Neural progenitor cell (in vitro differentiated cells): ENCODE measurements around the gene TCEANC2. TPM values are rescaled to one million over a fixed set of nuclear protein-coding genes. Genes with fewer than 3 reads are reported as not detected.

Source experiments
- DNase-seq: peaks from one replicate; pipeline ENCODE4 v3.0.0-alpha.2; 2016; ENCODE audit warnings: low spot score
- H2AFZ ChIP-seq: fragments of 200-600 bp; sonication (generic); replicated peaks from 2 replicates; pipeline ENCODE4 v1.6.1; 2016; ENCODE audit warnings: antibody characterized with exemption
- H3F3A ChIP-seq: fragments of 200-600 bp; sonication (generic); 2 replicates; pipeline ENCODE4 v1.6.1; 2016; ENCODE audit warnings: antibody characterized with exemption, low read depth
- H3K27ac ChIP-seq: fragments of 200-600 bp; sonication (generic); 2 replicates; pipeline ENCODE4 v1.5.1; 2016; ENCODE audit warnings: mild to moderate bottlenecking
- H3K27me3 ChIP-seq: fragments of 200-600 bp; sonication (generic); 2 replicates; pipeline ENCODE4 v1.6.1; 2016; ENCODE audit warnings: mild to moderate bottlenecking, moderate library complexity
- H3K36me3 ChIP-seq: fragments of 200-600 bp; sonication (generic); 2 replicates; pipeline ENCODE4 v1.5.1; 2016
- H3K4me1 ChIP-seq: fragments of 200-600 bp; sonication (generic); 2 replicates; pipeline ENCODE4 v1.6.1; 2016; ENCODE audit warnings: mixed run types
- H3K4me2 ChIP-seq: fragments of 200-600 bp; sonication (generic); 2 replicates; pipeline ENCODE4 v1.6.1; 2016
- H3K4me3 ChIP-seq: fragments of 200-600 bp; sonication (generic); 2 replicates; pipeline ENCODE4 v1.5.1; 2016
- H3K79me2 ChIP-seq: fragments of 200-600 bp; sonication (generic); 2 replicates; pipeline ENCODE4 v1.6.1; 2016; ENCODE audit warnings: low read depth
- H3K9ac ChIP-seq: fragments of 200-600 bp; sonication (generic); 2 replicates; pipeline ENCODE4 v1.6.1; 2016
- H3K9me3 ChIP-seq: fragments of 200-600 bp; sonication (generic); 2 replicates; pipeline ENCODE4 v1.5.1; 2016; ENCODE audit warnings: low read depth
- H4K20me1 ChIP-seq: fragments of 200-600 bp; sonication (generic); 2 replicates; pipeline ENCODE4 v1.6.1; 2016; ENCODE audit warnings: low read depth
- H3K27ac Mint-ChIP-seq: 3 replicates; pipeline ENCODE4 v1.8.0; 2021; ENCODE audit warnings: mixed read lengths
- H3K27me3 Mint-ChIP-seq: 2 replicates; pipeline ENCODE4 v1.8.0; 2022; ENCODE audit warnings: low read depth, mild to moderate bottlenecking, inconsistent platforms, moderate library complexity, mixed read lengths; ENCODE audit not compliant: insufficient read depth
- H3K36me3 Mint-ChIP-seq: 3 replicates; pipeline ENCODE4 v1.8.0; 2021; ENCODE audit warnings: mixed read lengths
- H3K4me1 Mint-ChIP-seq: 3 replicates; pipeline ENCODE4 v1.8.0; 2021; ENCODE audit warnings: mixed read lengths
- H3K4me3 Mint-ChIP-seq: 3 replicates; pipeline ENCODE4 v1.8.0; 2021; ENCODE audit warnings: mild to moderate bottlenecking, moderate library complexity, mixed read lengths
- H3K9me3 Mint-ChIP-seq: 3 replicates; pipeline ENCODE4 v1.8.0; 2020; ENCODE audit warnings: mixed read lengths
- CTCF ChIP-seq: fragments of 200-600 bp; sonication (generic); IDR thresholded peaks from 2 replicates; pipeline ENCODE4 v1.5.1; 2017; ENCODE audit warnings: antibody characterized with exemption, mild to moderate bottlenecking
- EZH2 ChIP-seq: fragments of 200-600 bp; sonication (generic); IDR thresholded peaks from 2 replicates; pipeline ENCODE4 v1.6.1; 2017; ENCODE audit warnings: antibody characterized with exemption, mild to moderate bottlenecking, moderate library complexity
- EZH2phosphoT487 ChIP-seq: fragments of 200-600 bp; sonication (generic); IDR thresholded peaks from 2 replicates; pipeline ENCODE4 v1.6.1; 2017; ENCODE audit warnings: antibody characterized with exemption
- total RNA-seq: library from RNA; depleted of rRNA; stranded (reverse); fragments of >200 nt; gene quantifications from 2 replicates; pipeline ENCODE4 v1.2.3, GENCODE V29; 2015; ENCODE audit warnings: low replicate concordance

The TCEANC2 gene
- total RNA-seq, 1 donor from 2014 or later: 11.6 TPM

- no peak overlapping the region for H3K4me3 ChIP-seq
- DNase-seq: no peak
- peaks cover 1% of the 10 kb centered on the region for H3F3A ChIP-seq
- H3K9me3 ChIP-seq: no peaks in the 10 kb centered on the region
- H3K27me3 ChIP-seq: peaks cover 21% of the 10 kb centered on the region
- H3K9me3 Mint-ChIP-seq: no peaks in the 10 kb centered on the region
- peaks cover 18% of the 10 kb centered on the region for H3K4me1 Mint-ChIP-seq
- no peak overlapping the region for H3K27ac ChIP-seq
- H3K27ac Mint-ChIP-seq: no peak overlapping the region
- H3K79me2 ChIP-seq: no peaks in the 10 kb centered on the region
- H3K4me1 ChIP-seq: peaks cover 6% of the 10 kb centered on the region
- no peaks in the 10 kb centered on the region for H4K20me1 ChIP-seq
- TF ChIP-seq EZH2phosphoT487: no peak
- no peak for TF ChIP-seq CTCF
- TF ChIP-seq EZH2: no peak
- H2AFZ ChIP-seq: no peak overlapping the region
- peaks cover 6% of the 10 kb centered on the region for H3K27me3 Mint-ChIP-seq
- no peak overlapping the region for H3K4me2 ChIP-seq
- no peak overlapping the region for H3K4me3 Mint-ChIP-seq
- no peak overlapping the region for H3K9ac ChIP-seq
- no peaks in the 10 kb centered on the region for H3K36me3 ChIP-seq
- no peaks in the 10 kb centered on the region for H3K36me3 Mint-ChIP-seq
Measured at GRCh38 chr1:54118704-54119103, 65.3 kb downstream of the TCEANC2 start.

- Histone ChIP-seq H3K9me3 (no peaks in the 10 kb centered on the region), H3F3A (peaks cover 5% of the 10 kb centered on the region), H3K27ac (no peak overlapping the region), H3K27me3 (peaks cover 22% of the 10 kb centered on the region), H3K79me2 (no peaks in the 10 kb centered on the region), H3K9ac (no peak overlapping the region), H3K4me1 (peaks cover 6% of the 10 kb centered on the region), H3K4me3 (no peak overlapping the region), H3K36me3 (no peaks in the 10 kb centered on the region), H4K20me1 (no peaks in the 10 kb centered on the region), H2AFZ (no peak overlapping the region), H3K4me2 (no peak overlapping the region)
- H3K9me3 Mint-ChIP-seq: no peaks in the 10 kb centered on the region
- no peak for DNase-seq
- H3K27me3 Mint-ChIP-seq: peaks cover 15% of the 10 kb centered on the region
- TF ChIP-seq CTCF (no peak), EZH2 (no peak), EZH2phosphoT487 (no peak)
- H3K36me3 Mint-ChIP-seq: no peaks in the 10 kb centered on the region
- no peak overlapping the region for H3K4me3 Mint-ChIP-seq
- H3K4me1 Mint-ChIP-seq: peaks cover 25% of the 10 kb centered on the region
- H3K27ac Mint-ChIP-seq: no peak overlapping the region
Measured at GRCh38 chr1:54120018-54120697, 66.8 kb downstream of the TCEANC2 start.

- peak overlapping the region; percentile 50 for H3K4me3 Mint-ChIP-seq
- Histone ChIP-seq H4K20me1 (no peaks in the 10 kb centered on the region), H3K79me2 (no peaks in the 10 kb centered on the region), H3K36me3 (no peaks in the 10 kb centered on the region), H3K9ac (no peak overlapping the region), H3K9me3 (no peaks in the 10 kb centered on the region), H3K27me3 (peaks cover 22% of the 10 kb centered on the region), H3K4me3 (peak overlapping the region; percentile 36), H3K27ac (no peak overlapping the region), H3F3A (peaks cover 5% of the 10 kb centered on the region), H2AFZ (peak overlapping the region; percentile 98), H3K4me2 (peak overlapping the region; percentile 76), H3K4me1 (peaks cover 6% of the 10 kb centered on the region)
- H3K27me3 Mint-ChIP-seq: peaks cover 15% of the 10 kb centered on the region
- H3K4me1 Mint-ChIP-seq: peaks cover 25% of the 10 kb centered on the region
- no peaks in the 10 kb centered on the region for H3K9me3 Mint-ChIP-seq
- no peak for TF ChIP-seq EZH2
- TF ChIP-seq CTCF: no peak
- TF ChIP-seq EZH2phosphoT487: no peak
- DNase-seq: no peak
- peak overlapping the region; percentile 78 for H3K27ac Mint-ChIP-seq
- no peaks in the 10 kb centered on the region for H3K36me3 Mint-ChIP-seq
Measured at GRCh38 chr1:54120698-54121481, 67.5 kb downstream of the TCEANC2 start.
